Sigmoid colon (tissue), 3 donors: ENCODE results near the gene ADAMTS14.

ENCODE experiments used
- POLR2A ChIP-seq, 2 donors: fragments of 450-650 bp; IDR thresholded peaks; one replicate each; pipeline ENCODE4 v1.6.1; 2016; ENCODE audit warnings: antibody characterized with exemption in 2 of 2, mild to moderate bottlenecking in 2 of 2, moderate library complexity in 2 of 2
- TF ChIP-seq, protein P1 (sequence below), 4 experiments: fragments of 450-650 bp in 3 of 4; fragments of 200-600 bp in 1 of 4; IDR thresholded peaks; one replicate each; pipeline ENCODE4 v1.5.1; 2016 to 2019; ENCODE audit warnings: antibody characterized with exemption in 4 of 4, mild to moderate bottlenecking in 3 of 4, moderate library complexity in 2 of 4

DNA sequence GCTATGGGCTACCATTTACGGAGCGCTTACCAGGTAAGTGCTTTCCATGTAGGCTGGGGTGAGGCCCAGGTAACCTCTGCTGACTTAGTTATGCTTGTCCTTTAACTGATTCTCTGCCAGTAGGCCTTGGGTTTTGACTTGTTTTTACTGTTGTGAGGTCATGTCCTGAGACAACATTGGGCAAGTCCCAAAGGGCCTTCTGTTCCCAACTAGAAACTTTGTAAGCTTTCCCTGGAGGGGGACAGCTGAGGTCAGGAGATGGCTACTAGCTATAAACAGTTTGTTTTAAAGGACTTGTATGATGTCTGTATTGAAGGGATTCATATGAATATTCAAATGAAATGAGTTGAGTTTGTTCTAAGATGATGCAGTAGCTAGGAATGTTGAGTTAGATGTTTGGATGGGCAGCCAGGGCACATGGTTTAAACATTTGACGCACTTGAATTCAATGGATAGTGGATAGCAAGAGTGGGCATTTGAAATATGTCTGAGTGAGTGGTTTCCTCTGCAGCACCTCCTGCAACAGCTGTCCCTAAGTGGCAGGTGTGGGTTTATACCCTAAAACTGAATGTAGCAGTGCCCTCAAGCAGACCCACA, 133.4 kb downstream of the ADAMTS14 start:
- TF ChIP-seq, protein P1, sequence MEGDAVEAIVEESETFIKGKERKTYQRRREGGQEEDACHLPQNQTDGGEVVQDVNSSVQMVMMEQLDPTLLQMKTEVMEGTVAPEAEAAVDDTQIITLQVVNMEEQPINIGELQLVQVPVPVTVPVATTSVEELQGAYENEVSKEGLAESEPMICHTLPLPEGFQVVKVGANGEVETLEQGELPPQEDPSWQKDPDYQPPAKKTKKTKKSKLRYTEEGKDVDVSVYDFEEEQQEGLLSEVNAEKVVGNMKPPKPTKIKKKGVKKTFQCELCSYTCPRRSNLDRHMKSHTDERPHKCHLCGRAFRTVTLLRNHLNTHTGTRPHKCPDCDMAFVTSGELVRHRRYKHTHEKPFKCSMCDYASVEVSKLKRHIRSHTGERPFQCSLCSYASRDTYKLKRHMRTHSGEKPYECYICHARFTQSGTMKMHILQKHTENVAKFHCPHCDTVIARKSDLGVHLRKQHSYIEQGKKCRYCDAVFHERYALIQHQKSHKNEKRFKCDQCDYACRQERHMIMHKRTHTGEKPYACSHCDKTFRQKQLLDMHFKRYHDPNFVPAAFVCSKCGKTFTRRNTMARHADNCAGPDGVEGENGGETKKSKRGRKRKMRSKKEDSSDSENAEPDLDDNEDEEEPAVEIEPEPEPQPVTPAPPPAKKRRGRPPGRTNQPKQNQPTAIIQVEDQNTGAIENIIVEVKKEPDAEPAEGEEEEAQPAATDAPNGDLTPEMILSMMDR (IDR thresholded peaks at IDR 0.05): no peak
- TF ChIP-seq POLR2A (IDR thresholded peaks at IDR 0.05): no peak
